Rectal smooth muscle tissue (tissue), 1 donor: ENCODE measurements around the gene AOC2.

Experiments used
- H3K27ac ChIP-seq: one replicate; pipeline ENCODE4 v1.7.0; 2013; ENCODE audit warnings: low read depth, low read length, inconsistent platforms
- H3K27me3 ChIP-seq: one replicate; pipeline ENCODE4 v1.7.0; 2013; ENCODE audit warnings: low read length; ENCODE audit not compliant: control insufficient read depth, insufficient read depth
- H3K36me3 ChIP-seq: one replicate; pipeline ENCODE4 v1.7.0; 2013; ENCODE audit warnings: low read length; ENCODE audit not compliant: control insufficient read depth, insufficient read depth
- H3K4me1 ChIP-seq: one replicate; pipeline ENCODE4 v1.7.0; 2013; ENCODE audit warnings: low read length; ENCODE audit not compliant: control insufficient read depth, insufficient read depth
- H3K4me3 ChIP-seq: one replicate; pipeline ENCODE4 v1.7.0; 2013; ENCODE audit warnings: low read length
- H3K9ac ChIP-seq: one replicate; pipeline ENCODE4 v1.7.0; 2013; ENCODE audit warnings: low read length

AOC2 gene

DNA sequence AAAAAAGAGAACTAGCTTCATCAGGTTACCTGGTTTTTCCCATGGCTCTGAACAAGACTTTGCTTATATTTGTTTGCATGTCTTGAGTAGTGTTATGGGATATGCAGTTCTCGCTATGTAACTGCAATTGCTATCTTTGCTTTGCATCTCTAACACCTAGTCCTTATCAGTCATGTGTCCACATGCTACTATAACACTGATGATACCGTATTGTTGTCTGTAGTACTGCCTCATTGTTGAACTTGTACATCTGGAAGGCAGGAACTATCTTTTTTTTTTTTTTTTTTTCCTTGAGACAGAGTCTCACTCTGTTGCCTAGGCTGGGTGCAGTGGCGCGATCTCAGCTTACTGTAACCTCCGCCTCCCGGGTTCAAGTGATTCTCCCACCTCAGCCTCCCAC, 8.6 kb upstream of the AOC2 start:
- H3K36me3 ChIP-seq = peaks cover 26% of the 10 kb centered on the region

DNA sequence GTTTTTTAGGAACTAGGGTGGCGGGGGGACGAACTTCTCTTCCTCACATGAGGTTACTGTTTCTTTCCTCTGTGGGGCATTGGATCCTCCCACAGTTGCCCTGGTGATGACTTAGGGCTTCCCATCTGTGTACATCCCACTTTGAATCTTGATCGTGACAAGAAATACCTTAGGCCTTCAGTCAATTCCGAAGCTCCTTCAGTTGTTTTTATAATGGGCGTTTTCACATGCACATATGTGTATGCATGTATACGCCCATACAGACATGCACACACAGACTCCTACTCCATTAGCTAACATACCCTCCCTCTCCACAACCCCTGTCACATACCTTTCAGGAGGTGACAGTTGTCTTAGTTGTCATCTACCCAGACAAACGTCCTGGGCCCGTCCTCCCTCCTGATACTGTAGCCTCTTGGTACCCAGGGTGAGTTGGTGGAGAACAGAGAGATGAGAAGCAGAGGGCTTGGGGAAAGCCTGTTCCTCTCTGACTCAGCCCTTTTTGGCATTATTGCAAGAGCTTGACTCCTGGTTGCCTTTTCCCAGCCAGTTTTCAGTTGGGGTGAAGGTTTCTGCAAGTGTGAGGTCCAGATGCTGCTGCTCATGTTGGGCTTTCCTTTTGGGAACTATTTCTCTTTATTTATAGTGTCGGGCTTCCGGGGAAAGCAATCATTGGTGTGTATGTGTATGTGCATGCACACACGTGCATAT, 2.2 kb upstream of the AOC2 start:
- no peaks in the 10 kb centered on the region for H3K27me3 ChIP-seq
- H3K9ac ChIP-seq = no peak overlapping the region
- no peaks in the 10 kb centered on the region for H3K4me1 ChIP-seq
- H3K27ac ChIP-seq = no peak overlapping the region
- H3K36me3 ChIP-seq = peaks cover 47% of the 10 kb centered on the region
- no peak overlapping the region for H3K4me3 ChIP-seq

More for the DNA sequence above, 8.6 kb upstream of the AOC2 start:
- no peak overlapping the region for H3K4me3 ChIP-seq
- H3K27me3 ChIP-seq = no peaks in the 10 kb centered on the region
- no peak overlapping the region for H3K9ac ChIP-seq
- H3K27ac ChIP-seq = no peak overlapping the region
- H3K4me1 ChIP-seq = peaks cover 4% of the 10 kb centered on the region

DNA sequence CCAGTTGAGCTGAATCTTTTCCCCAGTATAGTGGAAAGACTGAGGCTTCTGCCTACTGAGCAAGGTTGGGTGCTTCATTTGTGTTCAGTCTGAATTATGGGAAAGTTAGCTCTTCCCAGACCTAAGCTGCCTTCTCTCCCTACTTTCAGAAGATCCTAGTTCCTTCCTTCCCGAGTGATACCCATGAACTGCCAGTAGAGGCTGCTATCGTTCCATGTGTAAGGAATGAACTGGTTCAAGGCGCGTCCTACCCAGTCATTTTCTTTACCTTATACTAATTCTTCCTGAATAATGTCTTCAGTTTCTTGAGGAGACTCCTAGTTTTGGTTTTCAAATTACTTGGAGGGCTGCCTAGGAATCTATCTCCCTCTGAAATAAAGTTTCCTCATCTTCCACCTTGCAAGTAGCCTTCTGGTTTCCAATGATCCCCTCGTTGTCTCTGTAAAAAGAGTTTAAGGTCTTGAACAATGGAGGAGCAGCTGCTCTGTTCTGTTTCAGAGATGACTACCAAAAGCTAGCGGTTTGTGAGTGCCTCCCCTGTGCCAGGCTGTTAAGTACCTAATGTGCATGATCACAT, 934 bp upstream of the AOC2 start:
- Histone ChIP-seq H3K27ac (peak overlapping the region; percentile 16), H3K4me1 (no peaks in the 10 kb centered on the region), H3K27me3 (no peaks in the 10 kb centered on the region), H3K9ac (no peak overlapping the region), H3K4me3 (no peak overlapping the region), H3K36me3 (peaks cover 37% of the 10 kb centered on the region)

DNA sequence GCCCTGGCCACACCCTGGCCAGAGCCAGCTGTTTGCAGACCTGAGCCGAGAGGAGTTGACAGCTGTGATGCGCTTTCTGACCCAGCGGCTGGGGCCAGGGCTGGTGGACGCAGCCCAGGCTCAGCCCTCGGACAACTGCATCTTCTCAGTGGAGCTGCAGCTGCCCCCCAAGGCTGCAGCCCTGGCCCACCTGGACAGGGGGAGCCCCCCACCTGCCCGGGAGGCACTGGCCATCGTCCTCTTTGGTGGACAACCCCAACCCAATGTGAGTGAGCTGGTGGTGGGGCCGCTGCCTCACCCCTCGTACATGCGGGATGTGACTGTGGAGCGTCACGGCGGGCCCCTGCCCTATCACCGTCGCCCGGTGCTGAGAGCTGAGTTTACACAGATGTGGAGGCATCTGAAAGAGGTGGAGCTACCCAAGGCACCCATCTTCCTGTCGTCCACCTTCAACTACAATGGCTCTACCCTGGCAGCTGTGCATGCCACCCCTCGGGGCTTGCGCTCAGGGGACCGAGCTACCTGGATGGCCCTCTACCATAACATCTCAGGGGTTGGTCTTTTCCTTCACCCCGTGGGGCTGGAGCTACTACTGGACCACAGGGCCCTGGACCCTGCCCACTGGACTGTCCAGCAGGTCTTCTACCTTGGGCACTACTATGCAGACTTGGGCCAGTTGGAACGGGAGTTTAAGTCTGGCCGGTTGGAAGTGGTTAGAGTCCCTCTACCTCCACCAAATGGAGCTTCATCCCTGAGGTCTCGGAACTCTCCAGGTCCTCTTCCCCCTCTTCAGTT, 578 bp downstream of the AOC2 start:
- Histone ChIP-seq H3K9ac (no peak overlapping the region), H3K27me3 (no peaks in the 10 kb centered on the region), H3K36me3 (peaks cover 26% of the 10 kb centered on the region), H3K27ac (no peak overlapping the region), H3K4me1 (peaks cover 6% of the 10 kb centered on the region), H3K4me3 (no peak overlapping the region)

DNA sequence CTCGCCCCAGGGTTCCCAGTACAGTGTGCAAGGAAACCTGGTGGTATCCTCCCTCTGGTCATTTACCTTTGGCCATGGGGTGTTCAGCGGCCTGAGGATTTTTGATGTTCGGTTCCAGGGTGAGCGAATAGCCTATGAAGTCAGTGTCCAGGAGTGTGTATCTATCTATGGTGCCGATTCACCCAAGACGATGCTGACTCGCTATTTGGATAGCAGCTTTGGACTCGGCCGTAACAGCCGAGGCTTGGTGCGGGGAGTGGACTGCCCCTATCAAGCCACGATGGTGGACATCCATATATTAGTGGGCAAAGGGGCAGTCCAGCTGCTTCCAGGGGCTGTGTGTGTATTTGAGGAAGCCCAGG, 1.2 kb downstream of the AOC2 start:
- H3K27ac ChIP-seq = no peak overlapping the region
- no peaks in the 10 kb centered on the region for H3K27me3 ChIP-seq
- H3K4me3 ChIP-seq = no peak overlapping the region
- no peak overlapping the region for H3K9ac ChIP-seq
- H3K36me3 ChIP-seq = peaks cover 26% of the 10 kb centered on the region
- H3K4me1 ChIP-seq = peaks cover 11% of the 10 kb centered on the region

DNA sequence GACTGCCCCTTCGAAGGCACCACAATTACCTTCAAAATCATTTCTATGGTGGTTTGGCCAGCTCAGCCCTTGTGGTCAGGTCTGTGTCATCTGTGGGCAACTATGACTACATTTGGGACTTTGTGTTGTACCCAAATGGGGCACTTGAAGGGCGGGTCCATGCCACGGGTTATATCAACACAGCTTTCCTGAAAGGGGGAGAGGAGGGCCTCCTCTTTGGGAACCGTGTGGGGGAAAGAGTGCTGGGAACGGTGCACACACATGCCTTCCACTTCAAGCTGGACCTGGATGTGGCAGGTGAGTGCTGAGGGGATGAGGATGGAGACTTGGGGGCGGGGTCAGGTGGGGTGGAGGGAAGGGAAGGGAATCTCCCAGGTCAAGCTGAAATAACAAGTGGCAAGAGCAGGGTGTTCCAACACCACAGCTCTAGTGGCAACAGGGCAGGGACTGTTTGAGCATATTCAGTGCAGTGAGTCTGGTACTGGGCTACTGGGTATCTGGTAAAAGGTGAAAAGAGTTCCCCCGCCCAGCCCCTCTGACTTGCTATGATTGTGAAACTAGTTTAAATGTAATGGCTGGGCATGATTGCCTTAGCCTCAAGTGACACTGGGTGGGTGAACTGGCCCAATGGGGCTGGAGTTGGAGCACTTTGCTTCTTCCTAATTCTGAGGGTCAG, 1.7 kb downstream of the AOC2 start:
- H3K9ac ChIP-seq = no peak overlapping the region
- H3K27ac ChIP-seq = no peak overlapping the region
- H3K36me3 ChIP-seq = peaks cover 26% of the 10 kb centered on the region
- peaks cover 11% of the 10 kb centered on the region for H3K4me1 ChIP-seq
- no peaks in the 10 kb centered on the region for H3K27me3 ChIP-seq
- no peak overlapping the region for H3K4me3 ChIP-seq

DNA sequence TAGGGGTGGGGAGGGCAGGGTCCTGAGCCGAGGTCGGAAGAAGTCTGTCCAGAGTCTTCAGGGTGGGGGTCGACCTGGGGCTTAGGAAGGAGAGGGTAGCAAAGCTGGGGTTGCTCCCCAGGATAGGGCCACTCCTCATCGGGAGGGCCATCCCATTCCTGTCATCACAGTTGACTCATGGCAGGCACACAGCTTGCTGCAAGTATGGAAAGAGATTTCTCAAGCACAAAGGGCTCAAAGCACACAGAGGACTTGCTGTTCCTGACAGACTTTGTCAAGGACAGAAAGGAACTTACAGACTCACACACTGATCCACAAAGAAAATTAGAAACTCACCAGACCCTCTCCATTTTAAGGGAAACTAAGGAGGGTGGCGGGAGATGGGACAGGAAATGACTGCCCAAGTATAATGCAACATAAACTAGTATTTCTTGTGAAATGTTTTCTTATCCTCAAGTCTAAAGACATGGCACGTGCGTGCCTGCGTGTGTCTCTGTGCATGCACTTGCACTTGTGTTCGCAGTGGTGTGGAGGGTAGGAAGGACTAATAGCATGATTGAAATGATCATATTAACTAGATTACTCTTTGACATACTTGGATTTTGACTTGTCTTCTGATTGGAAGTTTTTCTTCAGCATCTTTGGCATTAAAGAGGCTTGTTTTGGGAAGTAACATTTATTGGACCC, 2.4 kb downstream of the AOC2 start:
- H3K4me1 ChIP-seq = peaks cover 11% of the 10 kb centered on the region
- H3K27ac ChIP-seq = no peak overlapping the region
- H3K9ac ChIP-seq = no peak overlapping the region

DNA sequence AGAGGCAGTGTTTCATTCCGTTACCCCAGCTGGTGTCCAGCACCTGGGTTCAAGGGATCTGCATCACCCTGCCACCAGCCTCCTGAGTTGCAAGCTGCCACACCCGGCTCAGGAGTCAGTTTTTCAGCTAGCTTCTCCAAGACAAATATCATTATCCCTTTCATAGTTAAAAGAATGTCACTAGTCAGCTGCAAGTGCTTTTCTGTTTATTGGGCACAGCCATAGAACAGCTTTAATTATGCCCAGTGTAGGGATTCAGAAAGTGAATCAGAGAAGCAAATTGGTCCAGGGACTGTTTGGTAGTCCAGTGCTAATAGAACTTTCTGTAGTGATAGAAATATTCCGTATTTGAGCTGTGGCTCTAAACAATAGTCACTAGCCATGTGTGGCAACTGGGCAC, 3.7 kb downstream of the AOC2 start:
- Histone ChIP-seq H3K27me3 (no peaks in the 10 kb centered on the region), H3K27ac (no peak overlapping the region), H3K9ac (no peak overlapping the region), H3K4me1 (peaks cover 11% of the 10 kb centered on the region), H3K4me3 (no peak overlapping the region), H3K36me3 (peaks cover 10% of the 10 kb centered on the region)

More for the DNA sequence above, 2.4 kb downstream of the AOC2 start:
- H3K27me3 ChIP-seq = no peaks in the 10 kb centered on the region
- H3K4me3 ChIP-seq = no peak overlapping the region
- H3K36me3 ChIP-seq = peaks cover 23% of the 10 kb centered on the region

DNA sequence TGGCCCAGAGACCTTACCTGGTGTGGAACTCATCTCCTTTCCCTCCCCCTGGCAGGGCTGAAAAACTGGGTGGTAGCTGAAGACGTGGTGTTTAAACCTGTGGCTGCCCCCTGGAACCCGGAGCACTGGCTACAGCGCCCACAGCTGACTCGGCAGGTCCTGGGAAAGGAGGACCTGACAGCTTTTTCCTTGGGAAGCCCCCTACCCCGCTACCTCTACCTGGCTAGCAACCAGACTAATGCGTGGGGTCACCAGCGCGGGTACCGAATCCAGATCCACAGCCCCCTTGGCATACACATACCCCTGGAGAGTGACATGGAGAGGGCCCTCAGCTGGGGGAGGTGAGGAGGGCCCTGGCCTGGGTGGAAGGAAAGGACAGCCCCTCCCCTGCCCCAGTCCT, 4.7 kb downstream of the AOC2 start:
- Histone ChIP-seq H3K27ac (no peak overlapping the region), H3K4me3 (no peak overlapping the region), H3K4me1 (peaks cover 11% of the 10 kb centered on the region), H3K27me3 (no peaks in the 10 kb centered on the region), H3K9ac (no peak overlapping the region), H3K36me3 (peaks cover 7% of the 10 kb centered on the region)

DNA sequence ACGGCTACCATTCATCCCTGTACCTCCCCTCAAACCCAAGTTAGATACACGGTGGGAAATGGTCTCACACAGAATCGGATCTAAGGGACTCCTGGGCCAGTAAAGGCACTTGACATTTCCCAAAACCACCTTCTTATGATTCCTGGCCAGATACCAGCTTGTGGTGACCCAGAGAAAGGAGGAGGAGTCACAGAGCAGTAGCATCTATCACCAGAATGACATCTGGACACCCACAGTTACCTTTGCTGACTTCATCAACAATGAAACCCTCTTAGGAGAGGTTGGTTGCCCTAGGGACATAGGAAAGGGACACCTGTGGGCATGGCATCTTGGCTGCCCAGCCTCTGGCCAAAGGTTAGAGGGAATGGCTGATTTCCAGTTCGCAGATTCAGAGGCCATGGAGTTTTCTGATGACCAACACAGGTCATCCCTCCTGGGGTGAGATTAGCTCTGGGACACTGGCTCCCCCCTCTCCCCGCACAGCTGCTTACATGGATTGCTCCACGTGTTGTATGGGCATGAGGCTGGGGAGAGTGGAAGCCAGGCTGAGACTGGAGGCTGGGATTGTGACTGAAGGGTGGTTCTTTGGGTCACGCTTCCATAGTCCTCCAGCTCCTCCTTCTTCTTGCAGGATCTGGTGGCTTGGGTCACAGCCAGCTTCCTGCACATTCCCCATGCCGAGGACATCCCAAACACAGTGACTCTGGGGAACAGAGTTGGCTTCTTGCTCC, 5.2 kb downstream of the AOC2 start:
- Histone ChIP-seq H3K9ac (no peak overlapping the region), H3K36me3 (peaks cover 7% of the 10 kb centered on the region), H3K27me3 (no peaks in the 10 kb centered on the region), H3K4me1 (peaks cover 11% of the 10 kb centered on the region), H3K27ac (peak overlapping the region; percentile 51), H3K4me3 (peak overlapping the region; percentile 47)

DNA sequence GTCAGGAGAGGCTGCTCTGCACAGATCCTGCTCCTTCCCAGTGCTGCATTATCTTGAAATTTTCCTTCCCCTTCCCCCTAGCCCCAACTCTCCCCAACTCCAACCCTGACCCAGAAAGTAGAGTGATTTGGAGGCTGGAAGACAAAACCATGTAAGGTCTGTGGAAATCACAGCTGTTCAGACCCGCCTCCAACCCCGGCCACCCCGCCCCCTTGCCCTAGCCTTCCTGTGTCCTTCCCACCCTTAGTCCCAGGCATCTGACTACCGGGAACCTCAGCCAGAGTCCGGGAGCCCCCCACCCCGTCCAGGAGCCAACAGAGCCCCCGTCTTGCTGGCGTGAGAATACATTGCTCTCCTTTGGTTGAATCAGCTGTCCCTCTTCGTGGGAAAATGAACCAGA, 6.6 kb downstream of the AOC2 start, which contains the start of gene AOC3:
Gene AOC3, plus strand, starts transcription at position 246 of the 400 bp plus-strand sequence. Its CDS starts 145 bp downstream, at position 391.
- Histone ChIP-seq H3K4me3 (peak within 1 kb of the TSS; percentile 77), H3K36me3 (no peaks in the 10 kb centered on the region), H3K4me1 (peaks cover 18% of the 10 kb centered on the region), H3K27me3 (no peaks in the 10 kb centered on the region), H3K27ac (peak within 1 kb of the TSS; percentile 96), H3K9ac (peak within 1 kb of the TSS; percentile 76)
